ENCODE results near the gene PARP14. TPM values are rescaled to one million over a fixed set of nuclear protein-coding genes. Genes with fewer than 3 reads are reported as not detected.

PARP14 gene
- total and polyA plus RNA-seq, 10 of the 15 experiments (the other 5 are each of a cell fraction or from before 2014, with no cell fraction given) = 21.6 to 189 (median 92.7) TPM

DNA sequence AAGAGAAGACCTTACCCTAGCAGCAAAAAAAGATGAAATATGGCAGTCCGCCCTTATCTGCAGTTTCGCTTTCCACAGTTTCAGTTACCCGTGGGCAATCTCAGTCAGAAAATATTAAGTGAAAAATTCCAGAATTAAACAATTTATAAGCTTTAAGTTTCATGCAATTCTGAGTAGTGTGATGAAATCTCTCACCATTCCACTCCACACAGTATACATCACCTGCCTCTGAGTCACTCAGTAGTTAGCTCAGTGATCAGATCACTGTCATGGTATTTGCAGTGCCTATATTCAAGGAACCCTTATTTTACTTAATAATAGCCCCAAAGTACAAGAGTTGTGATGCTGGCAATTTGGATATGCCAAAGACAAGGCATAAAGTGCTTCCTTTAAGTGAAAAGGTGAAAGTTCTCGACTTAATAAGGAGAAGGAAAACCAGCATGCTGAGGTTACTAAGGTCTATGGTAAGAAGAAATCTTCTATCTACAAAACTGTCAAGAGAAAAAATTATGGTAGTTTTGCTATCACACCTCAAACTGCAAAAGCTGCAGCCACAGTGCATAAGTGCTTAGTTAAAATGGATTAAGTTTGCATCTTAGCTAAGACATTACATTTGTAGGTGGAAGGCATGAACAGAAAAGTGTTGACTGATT lies 64.9 kb downstream of the PARP14 start:
- DNase-seq (ENCODE audit: low read depth, low spot score) = no peak
- no peak overlapping the region for H3K4me3 ChIP-seq
- FAIRE-seq = no peak
- no peak overlapping the region for H3K9ac ChIP-seq (ENCODE audit: control insufficient read depth, insufficient read depth, low read length)
- ChIA-PET RAD21 (ENCODE audit: unreplicated experiment) (interaction anchor here (1.0 kb wide), 1 partner anchor 11 kb away, joined by 5 read pairs; no protein-coding TSS in a partner anchor), SMC1A (ENCODE audit: uncharacterized antibody, unreplicated experiment) (interaction anchor here (1.3 kb wide), 2 partner anchors 10 to 13 kb away, joined by 5 read pairs; no protein-coding TSS in a partner anchor), CTCF (interaction anchor here (1.0 to 2.5 kb wide), 3 partner anchors 9 to 114 kb away, joined by 3 to 18 read pairs (median 14); no protein-coding TSS in a partner anchor), POLR2A (no interaction called here)
- BruUV-seq (replicated peaks) = no TSS peak
- 96% methylated on average over 4 of the region's 4 CpGs for WGBS (ENCODE audit: insufficient coverage, insufficient replicate concordance, low lambda C conversion rate, missing lambda C conversion rate)
- no peak overlapping the region for H2AFZ ChIP-seq (ENCODE audit: control insufficient read depth, low read depth, low read length)
- no peak for ATAC-seq
- no peaks in the 10 kb centered on the region for H4K20me1 ChIP-seq (ENCODE audit: control insufficient read depth, insufficient read depth)
- no peak overlapping the region for H3K27ac ChIP-seq (ENCODE audit: control insufficient read depth, insufficient read depth)
- TF ChIP-seq RUNX3 (IDR thresholded peaks at IDR 0.05; ENCODE audit: low read length) (no peak), TCF3 (IDR thresholded peaks at IDR 0.05; ENCODE audit: borderline replicate concordance, insufficient read depth, low read depth, low read length) (no peak), MXI1 (IDR thresholded peaks at IDR 0.05; ENCODE audit: low read depth, low read length) (no peak), SPI1 (IDR thresholded peaks at IDR 0.05; ENCODE audit: borderline replicate concordance, insufficient read depth, low read depth, low read length) (no peak), SMAD5 (IDR thresholded peaks at IDR 0.05; ENCODE audit: low read depth) (no peak), JUNB (IDR thresholded peaks at IDR 0.05) (no peak), IKZF1 (conservative IDR thresholded peaks at IDR 0.05) (no peak), NR2C2 (IDR thresholded peaks at IDR 0.05; ENCODE audit: borderline replicate concordance, control insufficient read depth, insufficient read length, low read depth) (no peak), RBBP5 (conservative IDR thresholded peaks at IDR 0.05) (no peak), NFIC (IDR thresholded peaks at IDR 0.05; ENCODE audit: low read depth, low read length) (no peak)
- TF ChIP-seq, protein P1, sequence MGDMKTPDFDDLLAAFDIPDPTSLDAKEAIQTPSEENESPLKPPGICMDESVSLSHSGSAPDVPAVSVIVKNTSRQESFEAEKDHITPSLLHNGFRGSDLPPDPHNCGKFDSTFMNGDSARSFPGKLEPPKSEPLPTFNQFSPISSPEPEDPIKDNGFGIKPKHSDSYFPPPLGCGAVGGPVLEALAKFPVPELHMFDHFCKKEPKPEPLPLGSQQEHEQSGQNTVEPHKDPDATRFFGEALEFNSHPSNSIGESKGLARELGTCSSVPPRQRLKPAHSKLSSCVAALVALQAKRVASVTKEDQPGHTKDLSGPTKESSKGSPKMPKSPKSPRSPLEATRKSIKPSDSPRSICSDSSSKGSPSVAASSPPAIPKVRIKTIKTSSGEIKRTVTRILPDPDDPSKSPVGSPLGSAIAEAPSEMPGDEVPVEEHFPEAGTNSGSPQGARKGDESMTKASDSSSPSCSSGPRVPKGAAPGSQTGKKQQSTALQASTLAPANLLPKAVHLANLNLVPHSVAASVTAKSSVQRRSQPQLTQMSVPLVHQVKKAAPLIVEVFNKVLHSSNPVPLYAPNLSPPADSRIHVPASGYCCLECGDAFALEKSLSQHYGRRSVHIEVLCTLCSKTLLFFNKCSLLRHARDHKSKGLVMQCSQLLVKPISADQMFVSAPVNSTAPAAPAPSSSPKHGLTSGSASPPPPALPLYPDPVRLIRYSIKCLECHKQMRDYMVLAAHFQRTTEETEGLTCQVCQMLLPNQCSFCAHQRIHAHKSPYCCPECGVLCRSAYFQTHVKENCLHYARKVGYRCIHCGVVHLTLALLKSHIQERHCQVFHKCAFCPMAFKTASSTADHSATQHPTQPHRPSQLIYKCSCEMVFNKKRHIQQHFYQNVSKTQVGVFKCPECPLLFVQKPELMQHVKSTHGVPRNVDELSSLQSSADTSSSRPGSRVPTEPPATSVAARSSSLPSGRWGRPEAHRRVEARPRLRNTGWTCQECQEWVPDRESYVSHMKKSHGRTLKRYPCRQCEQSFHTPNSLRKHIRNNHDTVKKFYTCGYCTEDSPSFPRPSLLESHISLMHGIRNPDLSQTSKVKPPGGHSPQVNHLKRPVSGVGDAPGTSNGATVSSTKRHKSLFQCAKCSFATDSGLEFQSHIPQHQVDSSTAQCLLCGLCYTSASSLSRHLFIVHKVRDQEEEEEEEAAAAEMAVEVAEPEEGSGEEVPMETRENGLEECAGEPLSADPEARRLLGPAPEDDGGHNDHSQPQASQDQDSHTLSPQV (IDR thresholded peaks at IDR 0.05) = no peak
- TF ChIP-seq, protein P2, sequence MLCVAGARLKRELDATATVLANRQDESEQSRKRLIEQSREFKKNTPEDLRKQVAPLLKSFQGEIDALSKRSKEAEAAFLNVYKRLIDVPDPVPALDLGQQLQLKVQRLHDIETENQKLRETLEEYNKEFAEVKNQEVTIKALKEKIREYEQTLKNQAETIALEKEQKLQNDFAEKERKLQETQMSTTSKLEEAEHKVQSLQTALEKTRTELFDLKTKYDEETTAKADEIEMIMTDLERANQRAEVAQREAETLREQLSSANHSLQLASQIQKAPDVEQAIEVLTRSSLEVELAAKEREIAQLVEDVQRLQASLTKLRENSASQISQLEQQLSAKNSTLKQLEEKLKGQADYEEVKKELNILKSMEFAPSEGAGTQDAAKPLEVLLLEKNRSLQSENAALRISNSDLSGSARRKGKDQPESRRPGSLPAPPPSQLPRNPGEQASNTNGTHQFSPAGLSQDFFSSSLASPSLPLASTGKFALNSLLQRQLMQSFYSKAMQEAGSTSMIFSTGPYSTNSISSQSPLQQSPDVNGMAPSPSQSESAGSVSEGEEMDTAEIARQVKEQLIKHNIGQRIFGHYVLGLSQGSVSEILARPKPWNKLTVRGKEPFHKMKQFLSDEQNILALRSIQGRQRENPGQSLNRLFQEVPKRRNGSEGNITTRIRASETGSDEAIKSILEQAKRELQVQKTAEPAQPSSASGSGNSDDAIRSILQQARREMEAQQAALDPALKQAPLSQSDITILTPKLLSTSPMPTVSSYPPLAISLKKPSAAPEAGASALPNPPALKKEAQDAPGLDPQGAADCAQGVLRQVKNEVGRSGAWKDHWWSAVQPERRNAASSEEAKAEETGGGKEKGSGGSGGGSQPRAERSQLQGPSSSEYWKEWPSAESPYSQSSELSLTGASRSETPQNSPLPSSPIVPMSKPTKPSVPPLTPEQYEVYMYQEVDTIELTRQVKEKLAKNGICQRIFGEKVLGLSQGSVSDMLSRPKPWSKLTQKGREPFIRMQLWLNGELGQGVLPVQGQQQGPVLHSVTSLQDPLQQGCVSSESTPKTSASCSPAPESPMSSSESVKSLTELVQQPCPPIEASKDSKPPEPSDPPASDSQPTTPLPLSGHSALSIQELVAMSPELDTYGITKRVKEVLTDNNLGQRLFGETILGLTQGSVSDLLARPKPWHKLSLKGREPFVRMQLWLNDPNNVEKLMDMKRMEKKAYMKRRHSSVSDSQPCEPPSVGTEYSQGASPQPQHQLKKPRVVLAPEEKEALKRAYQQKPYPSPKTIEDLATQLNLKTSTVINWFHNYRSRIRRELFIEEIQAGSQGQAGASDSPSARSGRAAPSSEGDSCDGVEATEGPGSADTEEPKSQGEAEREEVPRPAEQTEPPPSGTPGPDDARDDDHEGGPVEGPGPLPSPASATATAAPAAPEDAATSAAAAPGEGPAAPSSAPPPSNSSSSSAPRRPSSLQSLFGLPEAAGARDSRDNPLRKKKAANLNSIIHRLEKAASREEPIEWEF (IDR thresholded peaks at IDR 0.05; ENCODE audit: insufficient replicate concordance, low read depth, low read length) = no peak
- intact Hi-C loops (cut with micrococcal nuclease; ENCODE audit: unreplicated experiment) (no loop called here), in situ Hi-C loops (cut with MboI) (no loop called here)
- H3K79me2 ChIP-seq (ENCODE audit: control insufficient read depth, insufficient read depth, low read length) = no peaks in the 10 kb centered on the region
- no peaks in the 10 kb centered on the region for H3K4me1 ChIP-seq (ENCODE audit: control insufficient read depth, insufficient read depth, low read length)
- no peaks in the 10 kb centered on the region for H3K36me3 ChIP-seq (ENCODE audit: control insufficient read depth in 2 of 2, insufficient read depth in 2 of 2, low read length in 1 of 2)
- H3K9me3 ChIP-seq (replicated peaks; ENCODE audit: control insufficient read depth, insufficient read depth, low read length) = no peaks in the 10 kb centered on the region; the same call in 1 of the 3 replicates
- no peak overlapping the region for H3K4me2 ChIP-seq (ENCODE audit: control insufficient read depth, insufficient read depth)
- no peaks in the 10 kb centered on the region for H3K27me3 ChIP-seq (replicated peaks in 1 of 2; ENCODE audit: control insufficient read depth in 2 of 2, insufficient read depth in 2 of 2, low read length in 1 of 2)

All from GM12878 (cell line).